Esophagus squamous epithelium (tissue), 5 donors: ENCODE data around the gene RCAN3. TPM values are rescaled to one million over a fixed set of nuclear protein-coding genes. Genes with fewer than 3 reads are reported as not detected.

ENCODE experiments used
- DNase-seq: peaks from one replicate; lab custom pipeline; 2025; lab: John Stamatoyannopoulos, UW
- H3K27ac ChIP-seq, 4 donors: fragments of 200-600 bp; sonication (generic); one replicate each; pipeline ENCODE4 v1.5.1; 2016 to 2019; ENCODE audit warnings: mild to moderate bottlenecking in 1 of 4
- H3K27me3 ChIP-seq, 4 donors: fragments of 200-600 bp; sonication (generic); 1 replicate in 3 of 4; 2 replicates in 1 of 4; pipeline versions ENCODE4 v1.5.1 to v1.6.0; 2017 to 2021; ENCODE audit warnings: antibody characterized with exemption in 1 of 4
- H3K36me3 ChIP-seq, 3 donors: fragments of 200-600 bp; sonication (generic); one replicate each; pipeline ENCODE4 v1.5.1; 2016 to 2019
- H3K4me1 ChIP-seq, 3 donors: fragments of 200-600 bp; sonication (generic); one replicate each; pipeline ENCODE4 v1.5.1; 2017 to 2019
- H3K4me3 ChIP-seq, 4 donors: fragments of 200-600 bp; sonication (generic); 1 replicate in 3 of 4; 2 replicates in 1 of 4; pipeline ENCODE4 v1.5.1; 2016 to 2019; ENCODE audit warnings: mild to moderate bottlenecking in 2 of 4, moderate library complexity in 1 of 4
- H3K9me3 ChIP-seq, 3 donors: fragments of 200-600 bp; sonication (generic); one replicate each; pipeline ENCODE4 v1.5.1; 2016 to 2019
- CTCF ChIP-seq, 6 experiments: fragments of 450-650 bp in 4 of 6; fragments of 200-600 bp in 2 of 6; sonication (generic) in 2 of 6; IDR thresholded peaks; one replicate each; pipeline ENCODE4 v1.5.1; 2016 to 2019; ENCODE audit warnings: antibody characterized with exemption in 6 of 6, mild to moderate bottlenecking in 4 of 6, moderate library complexity in 4 of 6
- POLR2A ChIP-seq, 4 donors: fragments of 450-650 bp; IDR thresholded peaks; one replicate each; pipeline ENCODE4 v1.6.1; 2017; ENCODE audit warnings: antibody characterized with exemption in 4 of 4, mild to moderate bottlenecking in 4 of 4, moderate library complexity in 3 of 4
- WGBS, 2 donors: methylation state at CpG; one replicate each; pipeline ENCODE4 v1.1.5; 2018; 5-methylcytosine and 5-hydroxymethylcytosine counted together
- intact Hi-C: fragments of 100-400 bp; cut with DNase I; formaldehyde crosslinking; loops from one replicate; pipeline ENCODE4 v1.15.0; 2022
- total RNA-seq, 4 donors: library from RNA; depleted of rRNA; stranded (reverse); fragments of >200 nt; gene quantifications; one replicate each; pipeline ENCODE4 v1.1.0, GENCODE V29; 2016
- donor health status: DM: yes; HTN: yes; CAD: no.

The RCAN3 gene
- total RNA-seq, 4 donors from 2014 or later: 14.4 to 24.1 (median 18.6) TPM

- 70 to 78% methylated on average over 8 of the region's 9 CpGs for WGBS, 2 donors
- intact Hi-C loops: no loop called here
- H3K4me3 ChIP-seq: no peak overlapping the region
- H3K36me3 ChIP-seq: no peaks in the 10 kb centered on the region
- H3K27ac ChIP-seq: no peak overlapping the region
- H3K27me3 ChIP-seq: no peaks in the 10 kb centered on the region
- H3K9me3 ChIP-seq: no peaks in the 10 kb centered on the region
- H3K4me1 ChIP-seq: peaks cover 0 to 10% (median 0%) of the 10 kb centered on the region in 3 donors
- no peak for DNase-seq
- no peak for TF ChIP-seq POLR2A (IDR thresholded peaks at IDR 0.05)
- no peak for TF ChIP-seq CTCF (IDR thresholded peaks at IDR 0.05)
Observed at GRCh38 chr1:24572301-24572700, 69.7 kb downstream of the RCAN3 start.

- DNase-seq: no peak
Observed at GRCh38 chr1:24575905-24576587, 73.4 kb downstream of the RCAN3 start.

GRCh38 chr1:24578846-24579245 lies 76.2 kb downstream of the RCAN3 start:
- no peak overlapping the region for H3K27ac ChIP-seq
- no peaks in the 10 kb centered on the region for H3K4me1 ChIP-seq
- WGBS, 2 donors: 92 to 97% methylated on average over 6 of the region's 7 CpGs
- TF ChIP-seq POLR2A (IDR thresholded peaks at IDR 0.05): no peak
- TF ChIP-seq CTCF (IDR thresholded peaks at IDR 0.05): no peak
- no peaks in the 10 kb centered on the region for H3K9me3 ChIP-seq
- no peak for DNase-seq
- peaks cover 0 to 3% (median 0%) of the 10 kb centered on the region in 4 donors for H3K27me3 ChIP-seq
- no peaks in the 10 kb centered on the region for H3K36me3 ChIP-seq
- intact Hi-C loops: no loop called here
- no peak overlapping the region for H3K4me3 ChIP-seq

More at GRCh38 chr1:24575905-24576587, 73.4 kb downstream of the RCAN3 start:
- WGBS, 2 donors: 55 to 56% methylated on average over 11 to 12 of the region's 14 CpGs
- Histone ChIP-seq H3K27ac (no peak overlapping the region), H3K27me3 (no peaks in the 10 kb centered on the region), H3K36me3 (no peaks in the 10 kb centered on the region), H3K4me1 (no peaks in the 10 kb centered on the region), H3K9me3 (no peaks in the 10 kb centered on the region), H3K4me3 (no peak overlapping the region)
- intact Hi-C loops: no loop called here
- TF ChIP-seq CTCF (IDR thresholded peaks at IDR 0.05) (no peak), POLR2A (IDR thresholded peaks at IDR 0.05) (no peak)

DNA sequence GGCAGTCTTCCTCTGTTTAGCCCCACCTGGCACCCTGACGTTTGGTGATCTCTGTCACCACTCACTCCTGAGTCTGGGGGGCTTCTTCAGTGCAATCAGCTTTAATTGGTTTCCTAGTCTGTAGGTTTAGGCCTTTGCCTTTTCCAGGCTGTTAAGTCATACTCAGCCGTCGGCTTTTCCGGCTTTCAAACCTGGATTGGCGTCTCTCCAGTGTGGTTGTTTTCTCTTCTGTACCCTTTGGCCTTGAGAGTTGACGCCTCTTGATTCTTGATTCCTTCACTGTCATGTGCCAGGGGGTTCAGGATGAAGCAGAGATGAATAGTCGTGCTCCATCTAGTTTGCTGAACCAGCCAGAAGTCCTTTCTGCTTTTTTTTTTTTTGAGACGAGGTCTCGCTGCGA lies 78.1 kb downstream of the RCAN3 start:
- intact Hi-C loops: no loop called here
- H3K4me3 ChIP-seq: no peak overlapping the region
- H3K36me3 ChIP-seq: no peaks in the 10 kb centered on the region
- H3K27me3 ChIP-seq: peaks cover 0 to 22% (median 1%) of the 10 kb centered on the region in 4 donors
- H3K9me3 ChIP-seq: no peaks in the 10 kb centered on the region
- no peak overlapping the region for H3K27ac ChIP-seq
- H3K4me1 ChIP-seq: no peaks in the 10 kb centered on the region
- DNase-seq: no peak
- WGBS, 2 donors: 75 to 78% methylated on average over 10 of the region's 10 CpGs
- TF ChIP-seq CTCF (IDR thresholded peaks at IDR 0.05) (no peak), POLR2A (IDR thresholded peaks at IDR 0.05) (no peak)

- no peak overlapping the region for H3K27ac ChIP-seq
- no peaks in the 10 kb centered on the region for H3K36me3 ChIP-seq
- WGBS, 2 donors: 38 to 57% methylated on average over 5 to 6 of the region's 6 CpGs
- H3K4me3 ChIP-seq: no peak overlapping the region
- no peak for TF ChIP-seq CTCF (IDR thresholded peaks at IDR 0.05)
- no peak for TF ChIP-seq POLR2A (IDR thresholded peaks at IDR 0.05)
- intact Hi-C loops: no loop called here
- peaks cover 0 to 3% (median 0%) of the 10 kb centered on the region in 3 donors for H3K4me1 ChIP-seq
- no peaks in the 10 kb centered on the region for H3K9me3 ChIP-seq
- H3K27me3 ChIP-seq: peaks cover 0 to 30% (median 1%) of the 10 kb centered on the region in 4 donors
- no peak for DNase-seq
Observed at GRCh38 chr1:24584171-24584647, 81.6 kb downstream of the RCAN3 start.
